Activated B cell treated with CpG ODN at 0.5 μM for 24 hours (primary cell): ENCODE data around the gene DAG1. TPM values are rescaled to one million over a fixed set of nuclear protein-coding genes. Genes with fewer than 3 reads are reported as not detected.

Source experiments
- ATAC-seq: fragments of 200-7000 bp; cut with Tn5 transposase; one replicate; pipeline ENCODE4 v1.10.0; 2021; ENCODE audit warnings: low read depth, mild to moderate bottlenecking, moderate library complexity
- CTCF ChIA-PET: fragments of 350-600 bp; sonication (Branson Sonifier 250); formaldehyde crosslinking; loops from one replicate; lab custom pipeline; 2021; ENCODE audit warnings: antibody characterized with exemption; lab: Charles Lee
- POLR2A ChIA-PET: fragments of 350-600 bp; sonication (Branson Sonifier 250); formaldehyde crosslinking; loops from one replicate; lab custom pipeline; 2021; ENCODE audit warnings: antibody characterized with exemption; lab: Charles Lee
- DNase-seq: peaks from one replicate; pipeline ENCODE4 v3.0.0; 2022
- H3K27ac Mint-ChIP-seq: one replicate; pipeline ENCODE4 v1.8.0; 2020; ENCODE audit warnings: mixed read lengths
- H3K27me3 Mint-ChIP-seq: one replicate; pipeline ENCODE4 v1.8.0; 2021; ENCODE audit warnings: mixed read lengths
- H3K36me3 Mint-ChIP-seq: one replicate; pipeline ENCODE4 v1.8.0; 2021; ENCODE audit warnings: low read depth, mixed read lengths
- H3K4me1 Mint-ChIP-seq: one replicate; pipeline ENCODE4 v1.8.0; 2021; ENCODE audit warnings: mixed read lengths
- H3K4me3 Mint-ChIP-seq: one replicate; pipeline ENCODE4 v1.8.0; 2020; ENCODE audit warnings: mild to moderate bottlenecking, mixed read lengths
- H3K9me3 Mint-ChIP-seq: one replicate; pipeline ENCODE4 v1.8.0; 2020; ENCODE audit warnings: mixed read lengths
- intact Hi-C: fragments of 100-400 bp; cut with micrococcal nuclease; formaldehyde crosslinking; loops from one replicate; pipeline ENCODE4 v1.15.1; 2024
- total RNA-seq: library from RNA; stranded (reverse); gene quantifications from 2 replicates; pipeline ENCODE4 v1.2.3, GENCODE V29; 2022
- TF ChIP-seq, protein P1 (sequence below): fragments of 200-600 bp; IDR thresholded peaks from one replicate; pipeline ENCODE4 v1.8.0; 2022; ENCODE audit warnings: antibody characterized with exemption, mild to moderate bottlenecking

Gene DAG1
- total RNA-seq, 1 donor from 2014 or later, result 19.7 TPM

- intact Hi-C loops, result no loop called here
- Mint-ChIP-seq H3K9me3 (no peaks in the 10 kb centered on the region), H3K4me1 (peaks cover 26% of the 10 kb centered on the region), H3K27me3 (no peaks in the 10 kb centered on the region), H3K27ac (peak overlapping the region; percentile 96), H3K4me3 (peak overlapping the region; percentile 91), H3K36me3 (peaks cover 12% of the 10 kb centered on the region)
- ChIA-PET POLR2A (interaction anchor here (0.6 to 4.0 kb wide), 19 partner anchors 20 to 830 kb away, joined by 3 to 34 read pairs (median 6); partner anchors contain the start of genes GMPPB, HYAL3, IP6K1 and NAA80), CTCF (interaction anchor here (1.7 to 3.2 kb wide), 2 partner anchors 20 to 129 kb away, joined by 6 to 13 read pairs; partner anchors contain the start of gene USP4)
- ATAC-seq (no peak), DNase-seq (no peak)
- TF ChIP-seq, protein P1, sequence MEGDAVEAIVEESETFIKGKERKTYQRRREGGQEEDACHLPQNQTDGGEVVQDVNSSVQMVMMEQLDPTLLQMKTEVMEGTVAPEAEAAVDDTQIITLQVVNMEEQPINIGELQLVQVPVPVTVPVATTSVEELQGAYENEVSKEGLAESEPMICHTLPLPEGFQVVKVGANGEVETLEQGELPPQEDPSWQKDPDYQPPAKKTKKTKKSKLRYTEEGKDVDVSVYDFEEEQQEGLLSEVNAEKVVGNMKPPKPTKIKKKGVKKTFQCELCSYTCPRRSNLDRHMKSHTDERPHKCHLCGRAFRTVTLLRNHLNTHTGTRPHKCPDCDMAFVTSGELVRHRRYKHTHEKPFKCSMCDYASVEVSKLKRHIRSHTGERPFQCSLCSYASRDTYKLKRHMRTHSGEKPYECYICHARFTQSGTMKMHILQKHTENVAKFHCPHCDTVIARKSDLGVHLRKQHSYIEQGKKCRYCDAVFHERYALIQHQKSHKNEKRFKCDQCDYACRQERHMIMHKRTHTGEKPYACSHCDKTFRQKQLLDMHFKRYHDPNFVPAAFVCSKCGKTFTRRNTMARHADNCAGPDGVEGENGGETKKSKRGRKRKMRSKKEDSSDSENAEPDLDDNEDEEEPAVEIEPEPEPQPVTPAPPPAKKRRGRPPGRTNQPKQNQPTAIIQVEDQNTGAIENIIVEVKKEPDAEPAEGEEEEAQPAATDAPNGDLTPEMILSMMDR, result no peak
These were observed 781 bp upstream of the DAG1 start for GRCh38 chr3:49469037-49469935.

DNA sequence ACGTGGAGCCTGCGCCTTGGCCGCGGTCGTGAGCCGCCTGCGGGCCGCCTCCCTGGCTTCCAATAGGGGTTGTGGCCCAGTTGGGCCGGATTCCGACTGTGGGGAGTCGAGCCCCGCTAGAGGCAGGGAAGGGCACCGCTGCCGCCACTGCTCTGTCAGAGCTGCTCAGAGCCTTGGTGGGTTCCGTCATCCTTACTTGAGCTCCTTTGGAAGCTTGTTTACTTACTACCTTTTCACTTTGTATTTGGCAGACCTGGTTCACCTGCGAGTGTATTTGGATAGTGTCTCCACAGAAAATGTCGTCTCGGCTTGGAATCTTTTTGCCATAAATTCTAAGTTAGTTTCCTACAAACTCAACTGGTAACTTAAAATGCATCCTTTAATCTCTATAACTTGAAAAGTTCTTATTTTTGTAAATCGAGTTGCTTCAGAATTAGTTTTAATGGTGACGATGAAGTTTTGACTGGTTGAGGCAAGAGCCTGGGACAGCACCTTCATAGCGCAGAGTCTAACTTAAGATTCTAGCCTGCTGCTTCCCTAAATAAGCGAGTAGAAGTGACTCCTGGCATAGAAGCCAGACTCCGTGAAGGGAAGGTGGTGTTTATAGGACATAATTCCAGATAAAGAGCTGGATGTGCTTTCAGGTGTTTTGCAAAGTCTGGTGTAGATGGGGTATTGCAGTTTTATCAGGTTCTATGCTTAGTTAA is 800 bp downstream of the DAG1 start:
- ChIA-PET CTCF (interaction anchor here (1.0 to 3.2 kb wide), 3 partner anchors 21 to 131 kb away, joined by 3 to 13 read pairs (median 6); partner anchors contain the start of gene USP4), POLR2A (interaction anchor here (0.9 to 4.0 kb wide), 14 partner anchors 22 to 623 kb away, joined by 3 to 34 read pairs (median 6); partner anchors contain the start of genes IP6K1, NICN1, PRKAR2A and QRICH1)
- H3K4me1 Mint-ChIP-seq, result peaks cover 28% of the 10 kb centered on the region
- DNase-seq, result no peak
- no peaks in the 10 kb centered on the region for H3K27me3 Mint-ChIP-seq
- TF ChIP-seq, protein P1, result no peak
- ATAC-seq, result peak; percentile 7
- H3K36me3 Mint-ChIP-seq, result peaks cover 14% of the 10 kb centered on the region
- peak overlapping the region; percentile 86 for H3K4me3 Mint-ChIP-seq
- intact Hi-C loops, result loop anchor here (1.0 to 2.0 kb wide), 10 partner anchors 22 to 1382 kb away; partner anchors contain the start of genes APEH, NICN1, QRICH1 and TCTA
- H3K9me3 Mint-ChIP-seq, result no peaks in the 10 kb centered on the region
- peak overlapping the region; percentile 88 for H3K27ac Mint-ChIP-seq

GRCh38 chr3:49471856-49472495 is 1.9 kb downstream of the DAG1 start:
- ATAC-seq, result no peak
- H3K27ac Mint-ChIP-seq, result peak overlapping the region; percentile 88
- peak overlapping the region; percentile 16 for H3K4me3 Mint-ChIP-seq
- H3K27me3 Mint-ChIP-seq, result no peaks in the 10 kb centered on the region
- H3K36me3 Mint-ChIP-seq, result peaks cover 17% of the 10 kb centered on the region
- POLR2A ChIA-PET, result interaction anchor here (4.0 kb wide), 1 partner anchor 132 kb away, joined by 34 read pairs; the partner anchor contains the start of gene USP4
- H3K9me3 Mint-ChIP-seq, result no peaks in the 10 kb centered on the region
- CTCF ChIA-PET, result interaction anchor here (0.9 kb wide), 1 partner anchor 174 kb away, joined by 3 read pairs; no protein-coding TSS in a partner anchor
- H3K4me1 Mint-ChIP-seq, result peaks cover 37% of the 10 kb centered on the region
- TF ChIP-seq, protein P1, result no peak
- DNase-seq, result no peak
- intact Hi-C loops, result loop anchor here (2.0 kb wide), 2 partner anchors 451 to 1383 kb away; no protein-coding TSS in a partner anchor

GRCh38 chr3:49476563-49476962 is 6.5 kb downstream of the DAG1 start:
- CTCF ChIA-PET, result no interaction called here
- no peaks in the 10 kb centered on the region for H3K27me3 Mint-ChIP-seq
- POLR2A ChIA-PET, result interaction anchor here (0.5 kb wide), 2 partner anchors 247 to 1697 kb away, joined by 3 to 4 read pairs; partner anchors contain the start of gene GMPPB
- TF ChIP-seq, protein P1, result no peak
- H3K36me3 Mint-ChIP-seq, result peaks cover 31% of the 10 kb centered on the region
- no peaks in the 10 kb centered on the region for H3K9me3 Mint-ChIP-seq
- H3K27ac Mint-ChIP-seq, result peak overlapping the region; percentile 24
- DNase-seq, result no peak
- intact Hi-C loops, result no loop called here
- peaks cover 18% of the 10 kb centered on the region for H3K4me1 Mint-ChIP-seq
- no peak overlapping the region for H3K4me3 Mint-ChIP-seq
- ATAC-seq, result peak; percentile 21
